CD4-positive, alpha-beta T cell treated with Interleukin-17A for 4 hours (primary cell): ENCODE measurements around the gene CLEC2B.

ENCODE experiments used
- DNase-seq: peaks from one replicate; pipeline ENCODE4 v3.0.0-alpha.2; 2020; ENCODE audit warnings: mixed read lengths

CLEC2B gene

DNA sequence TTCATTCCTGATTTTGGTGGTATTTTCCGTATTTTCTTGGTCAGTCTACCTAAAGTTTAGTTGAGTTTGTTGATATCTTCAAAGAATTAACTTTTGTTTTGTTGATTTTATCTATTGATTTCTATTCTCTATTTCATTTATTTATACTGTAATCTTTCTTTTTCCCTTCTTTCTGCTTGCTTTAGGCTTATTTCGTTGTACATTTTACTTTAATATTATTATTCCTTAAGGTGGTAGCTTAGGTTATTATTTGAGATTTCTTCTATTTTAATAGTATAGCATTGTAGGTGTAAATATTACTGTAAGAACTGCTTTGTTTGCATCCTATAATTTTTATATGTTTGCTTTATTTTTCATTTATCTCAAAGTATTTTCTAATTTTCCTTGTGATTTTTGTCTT, 63.3 kb downstream of the CLEC2B start:
- DNase-seq, result no peak
